Stimulated activated CD8-positive, alpha-beta memory T cell treated with anti-CD3 and anti-CD28 coated beads, Interleukin-2, amount 100 ng/mL, for 1 hour (primary cell): ENCODE results near the gene CDYL2.

Source experiments
- DNase-seq, 2 donors: peaks; one replicate each; pipeline ENCODE4 v3.0.0-alpha.2; 2020; ENCODE audit warnings: low read depth in 2 of 2

Gene CDYL2

DNA sequence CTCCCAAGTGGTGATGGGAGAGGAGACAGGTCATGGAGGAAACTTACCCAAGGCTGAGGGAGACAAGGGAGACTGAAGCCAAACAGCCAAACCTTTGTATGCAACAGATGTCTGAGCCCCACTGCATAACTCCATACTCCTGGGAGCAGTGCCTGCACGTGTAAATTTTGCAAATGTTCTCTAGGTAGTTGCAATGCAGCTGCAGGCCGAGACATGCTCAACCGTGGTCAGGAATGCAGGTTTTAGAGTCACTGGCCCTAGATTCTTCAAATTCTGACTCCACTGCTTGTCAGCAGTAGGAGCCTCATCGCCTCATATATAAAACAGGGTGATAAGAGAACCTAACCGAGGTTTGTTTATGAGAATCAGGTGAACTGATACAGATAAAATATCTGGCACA lies 252.1 kb downstream of the CDYL2 start:
- no peak for DNase-seq
